Occipital lobe (tissue), 2 donors: ENCODE data around the gene MT1M. TPM values are rescaled to one million over a fixed set of nuclear protein-coding genes. Genes with fewer than 3 reads are reported as not detected.
A peak's percentile ranks its signal among the peaks of the same experiment; 100 is the strongest.
"Not testable (repeated sequence)": the region's sequence is repeated elsewhere in the genome, so short reads cannot be mapped to it uniquely, and the experiment has no call there.

Experiments
- DNase-seq: peaks from one replicate; lab custom pipeline; 2025; lab: John Stamatoyannopoulos, UW
- total RNA-seq: library from RNA; depleted of rRNA; stranded (reverse); fragments of >200 nt; gene quantifications from one replicate; pipeline ENCODE4 v1.2.3, GENCODE V29; 2014

The MT1M gene
- total RNA-seq, result 1.4 TPM

DNA sequence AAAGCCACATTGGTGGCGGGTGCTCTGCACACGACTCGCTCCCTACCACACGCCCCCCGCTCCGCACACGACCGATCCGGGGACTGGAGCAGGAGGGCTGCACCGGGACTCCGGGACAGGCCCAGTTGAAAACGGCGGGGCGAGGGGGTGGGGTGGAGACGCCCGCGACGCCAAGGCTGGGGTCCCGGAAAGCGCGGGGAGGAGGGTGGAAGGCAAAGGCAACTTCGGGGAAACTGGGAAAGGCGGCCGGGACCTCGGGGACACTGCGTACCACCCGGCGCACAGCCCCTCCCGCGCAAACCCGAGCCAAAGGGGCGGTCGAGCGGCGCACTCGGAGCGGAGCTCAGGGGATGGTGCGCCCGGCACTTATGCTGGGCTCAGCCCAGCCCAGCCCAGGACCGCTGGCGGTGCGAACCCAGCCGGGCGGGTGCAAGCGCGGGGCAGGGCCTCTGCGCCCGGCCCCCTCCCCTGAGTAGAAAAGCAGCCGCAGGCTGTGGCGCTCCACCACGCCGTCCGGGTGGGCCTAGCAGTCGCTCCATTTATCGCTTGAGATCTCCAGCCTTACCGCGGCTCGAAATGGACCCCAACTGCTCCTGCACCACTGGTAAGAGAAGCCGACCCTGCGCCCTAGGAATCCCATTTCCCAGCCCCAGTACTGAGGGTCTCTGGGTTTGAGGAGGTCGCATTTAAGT, at the start of gene MT1M:
Gene MT1M (plus strand): TSS at position 504 of the 692 bp plus-strand sequence. CDS start 73 bp downstream, at position 577.
- no peak for DNase-seq

DNA sequence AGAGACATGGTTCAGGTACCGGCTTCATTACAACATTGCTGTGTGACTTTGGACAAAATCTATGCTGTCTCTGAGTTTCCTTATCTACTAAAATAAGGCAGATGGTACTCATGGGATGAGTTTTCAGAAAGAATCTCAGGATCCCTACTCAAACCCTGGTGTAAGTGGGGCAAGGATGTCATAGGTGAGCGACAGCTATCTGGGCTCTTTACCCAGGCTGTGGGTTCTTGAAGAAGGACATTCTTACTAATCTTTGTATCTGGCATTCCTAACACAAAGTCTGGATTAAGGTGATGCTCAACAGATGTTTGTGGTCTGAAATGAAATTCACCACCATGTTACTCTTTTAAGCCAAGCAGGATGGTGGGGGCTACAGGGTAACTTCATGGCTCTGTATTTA, 49.5 kb upstream of the MT1M start:
- not testable (repeated sequence) for DNase-seq

DNA sequence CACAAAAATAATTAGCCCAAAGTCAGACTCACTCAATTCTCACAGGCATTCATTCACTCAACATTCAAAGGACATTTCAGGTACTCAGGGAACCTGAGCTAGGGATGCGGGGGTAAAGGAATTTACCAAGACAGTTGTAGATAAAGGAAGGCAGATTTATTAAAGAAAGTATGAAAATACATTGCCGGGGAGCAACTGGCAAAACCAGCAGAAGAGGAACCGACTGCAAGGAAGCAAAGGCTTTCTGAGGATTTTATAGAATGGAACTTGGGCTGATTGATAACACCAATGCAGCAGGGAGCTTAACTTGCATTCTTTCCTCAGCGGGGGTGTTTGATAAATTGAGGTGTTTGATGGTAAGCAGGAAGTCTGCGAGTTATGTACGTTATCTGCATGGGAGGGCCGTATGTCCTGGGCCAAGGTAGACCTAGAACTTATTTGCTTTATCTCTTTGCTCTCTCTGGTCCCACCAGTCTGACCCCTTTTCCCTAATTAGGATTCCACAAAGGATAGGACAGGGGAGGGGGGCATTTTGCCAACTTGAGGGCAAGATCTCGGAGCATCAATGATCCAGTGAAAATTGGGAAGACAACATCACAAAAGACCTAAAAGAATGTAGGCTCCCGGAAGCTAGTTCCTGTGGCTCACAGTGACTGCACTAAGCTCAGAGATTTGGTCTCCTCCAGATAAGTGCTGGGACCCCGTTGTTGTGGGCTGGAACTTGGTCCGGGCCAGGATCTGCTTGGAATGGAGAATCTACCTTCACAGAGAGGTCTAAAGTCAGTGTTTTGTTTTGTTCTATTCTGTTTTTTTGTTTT, 48.9 kb upstream of the MT1M start:
- no peak for DNase-seq

DNA sequence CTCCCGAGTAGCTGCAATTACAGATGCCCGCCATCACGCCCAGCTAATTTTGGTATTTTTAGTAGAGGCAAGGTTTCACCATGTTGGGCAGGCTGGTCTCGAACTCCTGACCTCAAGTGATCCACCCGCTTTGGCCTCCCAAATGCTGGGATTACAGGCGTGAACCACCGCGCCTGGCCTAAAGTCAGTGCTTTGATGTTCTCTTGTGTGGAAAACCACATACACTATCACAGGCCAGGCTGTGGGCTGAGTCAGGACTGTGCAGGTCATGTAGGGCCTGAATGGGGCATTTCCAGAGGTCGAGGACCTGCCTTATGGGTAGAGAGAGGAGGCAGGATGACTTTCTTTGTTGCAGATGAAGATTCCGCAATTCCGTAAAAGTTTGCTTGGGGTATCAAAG, 48.2 kb upstream of the MT1M start:
- no peak for DNase-seq

DNA sequence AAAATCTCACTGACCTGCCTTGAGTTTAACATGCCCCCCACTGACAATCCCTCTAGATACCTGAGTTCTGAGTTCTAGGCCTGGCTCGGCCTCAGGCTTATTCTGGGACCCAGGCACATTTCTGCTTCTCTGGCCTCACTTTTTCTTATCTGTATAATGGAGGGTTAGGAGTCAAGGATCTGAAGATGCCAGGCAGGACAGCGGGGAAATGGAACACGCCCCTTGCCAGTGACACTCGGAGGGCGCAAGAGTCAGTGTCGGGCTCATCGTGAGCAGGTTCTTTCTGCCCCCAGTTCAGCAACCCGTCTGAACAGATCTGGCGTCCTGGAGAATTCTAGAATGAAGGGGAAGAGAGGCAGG, 43.7 kb upstream of the MT1M start:
- DNase-seq, result no peak

DNA sequence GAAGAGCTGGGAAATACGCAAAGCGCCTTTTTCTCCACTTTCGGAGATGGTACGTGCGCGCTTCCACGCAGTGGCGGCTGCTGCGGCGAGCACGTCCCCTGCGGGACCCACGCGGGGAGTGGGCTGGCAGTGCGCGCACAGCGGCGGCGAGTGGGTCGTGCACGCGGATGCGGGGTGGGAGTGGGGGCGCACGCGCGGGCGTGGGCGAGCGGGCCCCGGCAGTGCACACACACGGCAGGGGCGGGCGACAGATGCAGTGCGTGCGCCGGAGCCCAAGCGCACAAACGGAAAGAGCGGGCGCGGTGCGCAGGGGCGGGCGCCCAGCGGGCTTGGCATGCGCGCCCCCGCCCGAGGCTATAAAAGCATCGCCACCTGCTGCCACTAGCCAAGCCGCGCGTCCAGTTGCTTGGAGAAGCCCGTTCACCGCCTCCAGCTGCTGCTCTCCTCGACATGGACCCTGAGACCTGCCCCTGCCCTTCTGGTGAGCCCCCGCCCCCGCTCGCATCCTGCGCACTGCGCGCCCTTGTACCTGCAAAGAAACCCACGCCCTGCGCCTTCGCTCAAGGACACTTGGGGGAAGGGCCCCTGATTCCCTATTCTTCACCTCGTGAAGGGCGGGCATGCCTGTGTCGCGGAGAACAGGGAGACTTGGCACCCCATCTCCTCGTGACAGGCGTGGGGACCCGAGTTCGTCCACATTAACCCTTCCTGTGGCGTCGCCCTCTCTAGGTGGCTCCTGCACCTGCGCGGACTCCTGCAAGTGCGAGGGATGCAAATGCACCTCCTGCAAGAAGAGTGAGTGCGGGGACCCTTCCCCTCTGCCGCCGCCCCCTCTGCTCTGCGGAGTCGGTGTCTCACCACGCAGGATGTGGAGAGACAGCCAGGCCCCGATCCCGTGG, 43.1 kb upstream of the MT1M start, which contains the start of gene MT3:
Gene MT3 (plus strand): TSS at position 388 of the 899 bp plus-strand sequence. CDS start 63 bp downstream, at position 451.
- DNase-seq, result peak; percentile 74

DNA sequence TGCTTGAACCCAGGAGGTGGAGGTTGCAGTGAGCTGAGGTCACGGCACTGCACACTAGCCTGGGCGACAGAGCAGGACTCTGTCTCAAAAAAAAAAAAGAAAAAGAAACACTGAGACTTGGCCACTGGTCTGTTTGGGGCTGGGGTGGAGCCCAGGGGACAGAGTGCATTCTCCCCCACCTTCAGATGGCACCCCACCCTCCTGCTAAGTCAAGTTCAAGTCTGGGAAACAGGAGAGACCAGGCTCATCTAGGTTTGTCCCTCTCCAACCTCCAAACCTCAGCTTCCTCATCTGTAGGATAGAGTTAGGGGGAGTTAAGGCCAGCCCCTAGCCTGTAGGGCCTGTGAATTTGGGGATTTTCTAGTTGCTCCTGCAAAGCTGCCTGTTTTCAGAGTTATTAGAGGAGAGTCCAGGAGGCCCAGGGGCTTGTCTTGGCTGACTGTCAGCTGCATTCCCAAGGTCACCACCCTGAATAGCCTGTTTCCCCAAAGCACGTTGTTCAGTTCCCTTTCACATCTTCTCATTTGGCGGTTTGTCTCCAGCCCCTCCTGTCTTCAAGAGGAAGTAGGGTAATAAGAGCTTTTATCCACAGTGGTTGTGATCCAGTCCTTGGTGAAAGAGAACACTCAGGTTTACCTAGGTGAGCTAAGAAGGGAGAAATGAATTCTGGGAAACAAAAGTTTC, 40.9 kb upstream of the MT1M start:
- no peak for DNase-seq

DNA sequence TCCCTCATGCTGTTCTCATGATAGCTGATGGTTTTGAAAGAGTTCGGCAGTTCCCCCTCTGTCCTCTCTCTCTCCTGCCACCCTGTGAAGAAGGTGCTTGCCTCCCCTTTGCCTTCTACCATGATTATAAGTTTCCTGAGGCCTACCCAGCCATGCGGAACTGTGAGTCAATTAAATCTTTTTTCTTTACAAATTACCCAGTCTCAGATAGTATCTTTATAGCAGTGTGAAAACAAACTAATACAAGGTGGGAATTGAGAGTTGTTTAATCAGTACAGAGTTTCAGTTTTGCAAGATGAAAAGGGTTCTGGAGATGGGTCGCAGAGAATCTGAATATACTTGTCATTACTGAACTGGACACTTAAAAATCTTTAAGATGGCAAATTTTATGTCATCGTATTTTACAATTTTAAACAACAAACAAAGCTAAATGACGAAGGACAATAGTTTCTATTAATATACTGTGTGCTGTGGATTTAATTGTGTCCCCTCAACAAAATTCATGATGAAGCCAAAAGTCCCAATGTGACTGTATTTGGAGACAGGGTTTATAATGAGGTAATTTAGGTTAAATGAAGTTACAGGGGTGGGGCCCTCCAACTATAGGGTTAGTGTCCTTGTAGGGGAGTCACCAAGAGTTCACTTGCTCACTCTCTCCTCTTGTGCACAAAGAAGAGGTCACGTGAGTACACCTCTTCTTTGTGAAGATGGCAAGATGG, 38.7 kb upstream of the MT1M start:
- no peak for DNase-seq

DNA sequence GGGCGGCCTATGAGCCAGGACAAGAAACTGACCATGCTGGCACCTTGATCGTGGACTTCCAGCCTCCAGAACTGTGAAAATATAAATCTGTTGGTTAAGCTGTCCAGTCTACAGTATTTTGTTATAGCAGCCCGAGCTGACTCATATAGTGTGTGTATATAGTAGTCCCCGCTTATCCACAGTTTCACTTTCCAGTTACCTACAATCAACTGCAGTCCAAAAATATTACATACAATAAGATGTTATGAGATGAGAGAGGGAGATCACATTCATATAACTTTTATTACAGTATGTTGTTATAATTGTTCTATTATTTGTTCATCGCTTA, 38.2 kb upstream of the MT1M start:
- DNase-seq, result no peak

DNA sequence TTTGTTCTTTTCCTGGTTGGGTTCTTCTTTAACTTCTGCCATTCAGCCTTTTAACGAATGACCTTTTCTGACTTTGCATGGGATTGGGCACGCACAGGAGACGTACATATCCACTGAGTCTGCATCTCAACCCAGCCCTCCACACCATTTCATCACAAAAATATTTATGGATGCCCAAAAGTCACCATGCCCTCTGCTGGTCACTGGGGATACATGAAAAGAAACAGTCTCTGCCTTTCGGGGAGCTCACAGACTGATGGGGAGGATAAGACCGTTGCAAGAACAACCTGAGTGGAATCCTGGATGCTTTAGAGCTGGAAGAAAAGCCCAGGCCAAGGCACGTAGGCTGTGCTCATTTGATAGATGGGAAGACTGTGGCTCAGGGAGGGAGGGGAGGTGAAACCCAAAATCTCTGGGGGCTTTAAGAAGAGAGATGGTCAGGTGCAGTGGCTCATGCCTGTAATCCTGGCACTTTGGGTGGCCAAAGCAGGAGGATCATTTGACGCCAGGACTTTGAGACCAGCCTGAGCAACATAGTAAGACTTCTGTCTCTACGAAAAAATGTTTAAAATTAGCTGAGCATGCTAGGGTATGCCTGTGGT, 32.0 kb upstream of the MT1M start:
- DNase-seq, result peak; percentile 42

DNA sequence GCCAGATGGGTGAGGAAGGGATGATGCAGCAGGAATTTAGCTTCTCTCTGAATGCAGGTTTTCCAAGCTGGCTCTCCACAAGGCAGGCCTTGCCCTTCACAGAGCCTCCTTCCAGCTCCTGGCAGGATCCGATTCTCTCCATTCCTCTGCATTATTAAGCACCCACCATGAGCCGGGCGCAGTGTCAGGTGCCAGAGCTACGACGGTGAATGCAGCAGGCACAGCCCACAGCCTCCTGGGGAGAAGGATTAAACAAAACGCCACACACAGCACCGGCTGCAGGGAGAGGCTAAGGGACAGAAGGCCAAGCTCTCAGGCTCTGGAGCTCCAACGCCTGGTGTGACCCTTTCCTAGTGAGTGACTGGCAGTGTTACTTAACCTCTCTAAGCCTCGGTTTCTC, 31.1 kb upstream of the MT1M start:
- no peak for DNase-seq

DNA sequence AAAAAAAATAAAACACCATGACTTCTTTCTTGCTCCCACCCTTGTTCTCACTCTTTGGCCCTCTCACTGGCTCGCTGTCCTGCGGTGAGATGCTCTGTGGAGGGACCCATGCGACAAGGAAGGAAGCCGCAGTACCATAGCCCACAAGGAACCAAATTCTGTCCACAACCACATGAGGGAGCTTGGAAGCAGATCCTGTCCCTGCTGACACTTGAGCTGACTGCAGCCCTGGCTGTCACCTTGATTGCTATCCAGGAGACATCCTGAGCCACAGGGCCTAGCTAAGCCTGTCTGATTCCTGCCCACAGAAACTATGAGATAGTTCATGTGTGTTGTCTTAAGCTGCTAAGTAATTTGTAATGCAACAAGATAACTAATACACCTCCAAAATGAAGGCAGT, 28.9 kb upstream of the MT1M start:
- DNase-seq, result no peak

DNA sequence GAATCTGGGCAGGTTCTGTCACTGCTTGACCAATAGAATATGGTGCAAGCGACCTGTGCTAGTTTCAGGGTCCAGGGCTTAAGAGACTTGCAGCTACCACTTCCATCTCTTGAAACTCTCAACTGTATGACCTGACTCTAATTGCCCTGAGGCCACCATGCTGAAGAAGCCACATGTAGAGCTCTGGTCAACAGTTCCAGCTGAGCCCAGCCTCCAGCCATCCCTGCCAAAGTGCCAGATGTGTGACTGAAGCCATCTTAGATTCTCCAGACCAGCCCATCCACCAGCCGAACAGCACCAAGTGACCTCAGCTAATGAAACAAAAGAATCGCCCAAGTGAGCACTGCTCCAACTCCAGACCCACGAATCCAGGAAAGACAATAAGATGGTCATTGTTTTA, 27.5 kb upstream of the MT1M start:
- DNase-seq, result no peak

DNA sequence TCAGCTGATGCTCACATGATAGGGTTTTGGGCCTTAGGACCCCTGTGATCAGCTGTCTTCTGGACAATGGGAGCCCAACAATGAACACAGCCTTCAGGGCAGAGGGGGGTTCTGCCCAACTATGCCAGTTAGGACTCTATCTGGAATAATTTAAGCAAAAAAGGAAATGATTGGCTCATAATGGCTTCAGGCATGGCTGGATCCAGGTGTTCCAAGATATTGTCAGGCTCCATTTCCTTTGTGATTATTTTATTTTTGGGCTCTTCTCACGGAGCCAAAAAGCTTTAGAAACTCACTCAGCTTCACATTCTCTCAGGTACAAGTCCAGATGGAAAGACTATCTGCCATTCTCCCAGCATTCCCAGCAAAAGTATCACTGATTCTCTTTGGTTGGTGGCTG, 27.0 kb upstream of the MT1M start:
- DNase-seq, result no peak

DNA sequence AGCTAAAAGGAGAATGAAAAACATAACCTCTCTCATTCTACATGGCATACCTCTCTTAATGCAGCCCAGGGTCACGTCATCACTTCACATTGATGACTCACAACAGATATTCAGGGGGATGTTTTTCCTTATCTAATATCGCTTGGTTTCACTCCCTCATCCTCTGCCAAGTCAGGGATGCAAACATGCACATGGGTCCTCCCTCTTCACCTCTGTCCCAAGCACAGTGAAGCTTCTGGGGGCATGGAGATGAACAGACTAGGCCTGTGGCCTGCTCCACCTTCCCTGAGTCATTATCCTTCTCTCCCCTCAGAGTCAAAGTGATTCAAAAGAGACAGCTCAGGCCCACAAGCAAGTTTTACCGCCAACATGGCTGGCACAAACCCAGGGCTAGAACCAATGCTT, 26.4 kb upstream of the MT1M start:
- DNase-seq, result no peak

DNA sequence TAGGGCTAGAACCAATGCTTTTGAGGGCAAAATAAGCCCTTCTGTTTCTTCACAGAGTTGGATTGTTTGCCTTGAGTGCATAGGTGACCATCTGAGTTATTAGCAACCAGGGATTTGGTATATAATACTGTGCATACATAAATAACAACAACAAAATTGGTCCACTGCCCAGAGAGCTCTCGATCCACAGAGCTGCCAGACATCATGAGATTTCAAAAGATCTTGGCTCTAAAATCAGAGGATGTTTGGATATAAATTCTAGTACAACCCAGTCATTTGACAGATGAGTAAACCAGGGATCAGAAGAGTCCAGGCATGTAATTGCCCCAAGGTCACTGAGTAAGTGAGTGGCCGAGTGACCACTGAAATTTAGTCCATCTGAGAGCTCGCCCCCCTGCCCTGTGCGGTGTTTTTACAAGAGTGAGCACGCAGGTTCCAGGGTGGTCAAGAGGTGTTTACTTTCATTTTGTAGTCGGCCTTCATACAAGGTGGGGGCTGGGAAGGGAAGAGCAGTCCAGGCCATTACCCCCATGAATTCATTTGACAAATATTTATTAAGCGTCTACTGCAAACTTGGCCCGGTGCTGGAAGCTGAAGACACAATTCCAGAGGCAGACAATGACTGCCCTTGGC, 25.9 kb upstream of the MT1M start:
- no peak for DNase-seq

DNA sequence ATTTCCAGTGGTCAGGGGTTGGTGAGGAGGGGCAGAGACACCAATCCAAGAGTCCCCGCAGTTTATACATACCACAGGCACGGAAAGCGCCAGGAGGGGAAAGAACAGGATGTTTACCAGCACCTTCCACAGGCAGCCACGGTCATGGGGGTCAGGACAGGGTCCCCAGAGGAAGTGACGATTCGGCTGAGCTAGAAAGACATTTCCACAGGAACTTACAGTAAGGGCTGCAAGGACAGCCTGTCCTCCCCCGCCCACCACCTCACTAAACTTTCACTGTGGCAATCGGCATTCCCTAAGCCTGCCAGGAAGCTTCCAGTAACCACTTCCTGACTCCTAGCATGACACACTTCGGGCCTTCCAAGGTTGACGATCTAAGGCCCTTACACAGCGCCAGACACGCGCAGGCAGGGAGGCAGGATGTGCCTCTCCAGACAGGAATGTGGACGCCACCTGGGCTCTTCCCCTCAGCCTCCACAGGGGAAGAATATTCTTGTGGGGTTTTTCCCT, 25.3 kb upstream of the MT1M start:
- DNase-seq, result no peak

DNA sequence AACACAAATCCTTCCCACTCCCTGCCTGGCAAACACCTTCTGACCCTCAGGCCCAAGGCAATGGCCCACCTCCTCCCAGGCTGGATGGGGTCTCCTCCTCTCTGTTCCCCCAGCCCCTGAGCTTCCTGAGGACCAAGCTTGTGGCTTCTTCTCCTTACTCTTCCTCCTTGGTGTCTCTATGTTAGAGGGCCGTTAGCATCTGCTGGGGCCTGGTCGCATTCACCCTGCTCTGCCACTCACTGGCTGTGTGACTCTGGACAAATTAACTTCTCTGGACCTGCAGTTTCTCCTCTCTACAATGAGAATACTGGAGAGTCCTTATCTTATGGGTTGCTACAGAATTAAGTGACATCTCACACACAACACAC, 24.8 kb upstream of the MT1M start:
- no peak for DNase-seq

DNA sequence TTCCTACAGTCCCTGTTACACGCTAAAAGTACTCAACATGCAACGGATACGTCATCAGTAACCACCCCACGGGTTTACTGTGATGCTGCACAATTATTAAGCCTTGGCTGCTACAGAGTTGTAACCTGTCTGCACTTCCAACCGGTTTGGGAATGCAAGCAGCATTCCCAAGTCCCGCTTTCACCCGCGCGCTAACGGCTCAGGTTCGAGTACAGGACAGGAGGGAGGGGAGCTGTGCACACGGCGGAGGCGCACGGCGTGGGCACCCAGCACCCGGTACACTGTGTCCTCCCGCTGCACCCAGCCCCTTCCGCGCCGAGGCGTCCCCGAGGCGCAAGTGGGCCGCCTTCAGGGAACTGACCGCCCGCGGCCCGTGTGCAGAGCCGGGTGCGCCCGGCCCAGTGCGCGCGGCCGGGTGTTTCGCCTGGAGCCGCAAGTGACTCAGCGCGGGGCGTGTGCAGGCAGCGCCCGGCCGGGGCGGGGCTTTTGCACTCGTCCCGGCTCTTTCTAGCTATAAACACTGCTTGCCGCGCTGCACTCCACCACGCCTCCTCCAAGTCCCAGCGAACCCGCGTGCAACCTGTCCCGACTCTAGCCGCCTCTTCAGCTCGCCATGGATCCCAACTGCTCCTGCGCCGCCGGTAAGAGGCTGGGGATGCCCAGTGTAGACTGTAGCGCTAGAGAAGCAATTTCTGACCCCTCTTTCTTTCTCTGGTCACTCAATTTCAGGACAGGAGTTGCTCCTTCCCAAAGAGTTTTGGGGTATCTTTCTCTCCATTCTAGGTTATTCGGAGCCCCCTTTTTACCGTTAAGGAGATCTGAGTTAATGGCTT, 24.2 kb upstream of the MT1M start, which contains the start of gene MT2A:
Gene MT2A (plus strand): TSS at position 542 of the 833 bp plus-strand sequence. CDS start 72 bp downstream, at position 614.
- DNase-seq, result peak; percentile 85
